22Rv1 (cell line): ENCODE measurements around the gene SCNN1G.

Experiments
- ZFX ChIP-seq: fragments of 450-650 bp; IDR thresholded peaks from 2 replicates; pipeline ENCODE4 v1.6.1; 2017; ENCODE audit warnings: antibody characterized with exemption, borderline replicate concordance
- TF ChIP-seq, protein P1 (sequence below): fragments of 450-650 bp; IDR thresholded peaks from 2 replicates; pipeline ENCODE4 v1.5.1; 2017; ENCODE audit warnings: mild to moderate bottlenecking

DNA sequence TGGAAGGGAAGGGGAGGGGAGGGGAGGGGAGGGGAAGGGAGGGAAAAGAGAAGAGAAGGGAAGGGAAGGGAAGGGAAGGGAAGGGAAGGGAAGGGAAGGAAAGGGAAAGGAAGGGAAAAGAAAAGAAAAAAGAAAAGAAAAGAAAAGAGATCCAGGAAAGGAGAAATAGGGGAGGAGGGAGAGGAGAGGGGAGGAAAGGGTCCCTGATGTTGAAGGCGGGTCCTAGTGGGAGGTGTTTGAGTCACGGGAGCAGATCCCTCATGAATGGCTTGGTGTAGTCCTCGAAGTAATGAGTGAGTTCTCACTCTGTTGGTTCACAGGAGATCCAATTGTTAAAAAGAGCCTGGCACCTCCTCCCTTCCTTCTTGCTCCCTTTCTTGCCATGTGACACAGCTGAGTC, 26.4 kb upstream of the SCNN1G start:
- TF ChIP-seq, protein P1, sequence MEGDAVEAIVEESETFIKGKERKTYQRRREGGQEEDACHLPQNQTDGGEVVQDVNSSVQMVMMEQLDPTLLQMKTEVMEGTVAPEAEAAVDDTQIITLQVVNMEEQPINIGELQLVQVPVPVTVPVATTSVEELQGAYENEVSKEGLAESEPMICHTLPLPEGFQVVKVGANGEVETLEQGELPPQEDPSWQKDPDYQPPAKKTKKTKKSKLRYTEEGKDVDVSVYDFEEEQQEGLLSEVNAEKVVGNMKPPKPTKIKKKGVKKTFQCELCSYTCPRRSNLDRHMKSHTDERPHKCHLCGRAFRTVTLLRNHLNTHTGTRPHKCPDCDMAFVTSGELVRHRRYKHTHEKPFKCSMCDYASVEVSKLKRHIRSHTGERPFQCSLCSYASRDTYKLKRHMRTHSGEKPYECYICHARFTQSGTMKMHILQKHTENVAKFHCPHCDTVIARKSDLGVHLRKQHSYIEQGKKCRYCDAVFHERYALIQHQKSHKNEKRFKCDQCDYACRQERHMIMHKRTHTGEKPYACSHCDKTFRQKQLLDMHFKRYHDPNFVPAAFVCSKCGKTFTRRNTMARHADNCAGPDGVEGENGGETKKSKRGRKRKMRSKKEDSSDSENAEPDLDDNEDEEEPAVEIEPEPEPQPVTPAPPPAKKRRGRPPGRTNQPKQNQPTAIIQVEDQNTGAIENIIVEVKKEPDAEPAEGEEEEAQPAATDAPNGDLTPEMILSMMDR: no peak
- TF ChIP-seq ZFX: no peak
